DOHH2 (cell line): ENCODE results near the gene AP1AR.

ENCODE experiments used
- CTCF ChIP-seq: fragments of 200-600 bp; sonication (generic); IDR thresholded peaks from one replicate; pipeline ENCODE4 v1.5.1; 2014; ENCODE audit warnings: antibody characterized with exemption, mild to moderate bottlenecking, low read depth, low read length; ENCODE audit not compliant: poor library complexity, severe bottlenecking
- EZH2phosphoT487 ChIP-seq: fragments of 200-600 bp; sonication (generic); IDR thresholded peaks from 2 replicates; pipeline ENCODE4 v1.6.1; 2017; ENCODE audit warnings: borderline replicate concordance, mild to moderate bottlenecking, antibody characterized with exemption, low read length, moderate library complexity, mixed read lengths

GRCh38 chr4:112287258-112287989 is 55.8 kb downstream of the AP1AR start:
- no peak for TF ChIP-seq CTCF
- no peak for TF ChIP-seq EZH2phosphoT487
